Activated naive CD8-positive, alpha-beta T cell treated with anti-CD3 and anti-CD28 coated beads for 36 hours (primary cell): ENCODE results near the gene PGR. TPM values are rescaled to one million over a fixed set of nuclear protein-coding genes. Genes with fewer than 3 reads are reported as not detected.

ENCODE experiments used
- DNase-seq: peaks from one replicate; pipeline ENCODE4 v3.0.0; 2021
- H3K27ac Mint-ChIP-seq: one replicate; pipeline ENCODE4 v1.8.0; 2022; ENCODE audit warnings: mild to moderate bottlenecking, moderate library complexity, mixed read lengths
- H3K27me3 Mint-ChIP-seq: one replicate; pipeline ENCODE4 v1.8.0; 2022; ENCODE audit warnings: mild to moderate bottlenecking, mixed read lengths
- H3K36me3 Mint-ChIP-seq: one replicate; pipeline ENCODE4 v1.8.0; 2021; ENCODE audit warnings: mild to moderate bottlenecking, mixed read lengths
- H3K4me1 Mint-ChIP-seq: one replicate; pipeline ENCODE4 v1.8.0; 2021; ENCODE audit warnings: mixed read lengths
- H3K4me3 Mint-ChIP-seq: one replicate; pipeline ENCODE4 v1.8.0; 2022; ENCODE audit warnings: mild to moderate bottlenecking, moderate library complexity, mixed read lengths
- H3K9me3 Mint-ChIP-seq: one replicate; pipeline ENCODE4 v1.8.0; 2022; ENCODE audit warnings: mixed read lengths
- total RNA-seq, 2 experiments: library from RNA; stranded (reverse); gene quantifications; one replicate each; pipeline ENCODE4 v1.2.3, GENCODE V29; 2021

The PGR gene
- total RNA-seq, 2 experiments from 2014 or later = not detected

- Mint-ChIP-seq H3K27ac (no peak overlapping the region), H3K4me1 (no peaks in the 10 kb centered on the region), H3K36me3 (no peaks in the 10 kb centered on the region), H3K4me3 (no peak overlapping the region), H3K27me3 (no peaks in the 10 kb centered on the region), H3K9me3 (peaks cover 5% of the 10 kb centered on the region)
- DNase-seq = no peak
Observed at GRCh38 chr11:101103433-101103832, 26.2 kb downstream of the PGR start.

DNA sequence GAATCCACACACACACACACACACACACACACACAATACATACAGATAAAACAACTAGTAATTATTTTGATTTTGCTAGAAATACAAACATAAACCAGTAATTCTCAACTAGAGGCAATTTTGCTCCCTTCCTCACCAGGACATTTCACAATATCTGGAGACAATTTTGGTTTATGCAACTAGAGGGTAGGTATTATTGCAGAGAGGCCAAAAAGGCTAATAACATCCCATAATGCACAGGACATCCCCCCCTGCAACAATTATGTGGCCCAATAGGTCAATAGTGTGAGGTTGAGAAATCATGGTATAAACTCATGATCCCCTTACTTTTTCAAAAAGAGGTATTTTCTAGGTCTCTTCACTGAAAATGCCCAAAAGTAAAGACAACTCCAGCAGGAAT, 29.0 kb downstream of the PGR start:
- Mint-ChIP-seq H3K9me3 (peaks cover 5% of the 10 kb centered on the region), H3K27ac (no peak overlapping the region), H3K4me1 (no peaks in the 10 kb centered on the region), H3K36me3 (no peaks in the 10 kb centered on the region), H3K4me3 (no peak overlapping the region), H3K27me3 (no peaks in the 10 kb centered on the region)
- no peak for DNase-seq

GRCh38 chr11:101096036-101096704, 33.4 kb downstream of the PGR start:
- H3K27ac Mint-ChIP-seq = no peak overlapping the region
- H3K9me3 Mint-ChIP-seq = peaks cover 5% of the 10 kb centered on the region
- no peaks in the 10 kb centered on the region for H3K27me3 Mint-ChIP-seq
- no peak for DNase-seq
- H3K4me1 Mint-ChIP-seq = no peaks in the 10 kb centered on the region
- no peak overlapping the region for H3K4me3 Mint-ChIP-seq
- no peaks in the 10 kb centered on the region for H3K36me3 Mint-ChIP-seq

GRCh38 chr11:101091781-101092180, 37.8 kb downstream of the PGR start:
- Mint-ChIP-seq H3K27ac (no peak overlapping the region), H3K9me3 (peaks cover 8% of the 10 kb centered on the region), H3K4me1 (no peaks in the 10 kb centered on the region), H3K4me3 (no peak overlapping the region), H3K27me3 (no peaks in the 10 kb centered on the region), H3K36me3 (no peaks in the 10 kb centered on the region)
- DNase-seq = no peak

GRCh38 chr11:101090679-101091270, 38.8 kb downstream of the PGR start:
- no peaks in the 10 kb centered on the region for H3K27me3 Mint-ChIP-seq

DNA sequence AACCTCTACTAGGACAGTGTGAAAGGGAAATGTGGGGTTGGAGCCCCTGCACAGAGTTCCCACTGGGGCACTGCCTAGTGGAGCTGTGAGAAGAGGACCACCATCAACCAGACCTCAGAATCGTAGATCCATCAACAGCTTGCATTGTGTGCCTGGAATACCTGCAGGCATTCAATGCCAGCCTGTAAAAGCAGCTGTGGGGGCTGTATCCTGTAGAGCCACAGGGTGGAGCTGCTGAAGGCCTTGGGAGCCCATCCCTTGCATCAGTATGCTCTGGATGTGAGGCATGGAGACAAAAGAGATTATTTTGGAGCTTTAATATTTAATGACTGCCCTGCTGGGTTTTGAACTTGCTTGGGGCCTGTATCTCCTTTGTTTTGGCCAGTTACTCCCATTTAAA, 46.3 kb downstream of the PGR start:
- no peak overlapping the region for H3K4me3 Mint-ChIP-seq
- H3K4me1 Mint-ChIP-seq = no peaks in the 10 kb centered on the region
- H3K27ac Mint-ChIP-seq = no peak overlapping the region
- no peaks in the 10 kb centered on the region for H3K27me3 Mint-ChIP-seq
- no peaks in the 10 kb centered on the region for H3K36me3 Mint-ChIP-seq
- peaks cover 13% of the 10 kb centered on the region for H3K9me3 Mint-ChIP-seq
- DNase-seq = no peak

More at GRCh38 chr11:101090679-101091270, 38.8 kb downstream of the PGR start:
- Mint-ChIP-seq H3K4me3 (no peak overlapping the region), H3K4me1 (no peaks in the 10 kb centered on the region), H3K9me3 (peaks cover 11% of the 10 kb centered on the region), H3K36me3 (no peaks in the 10 kb centered on the region), H3K27ac (no peak overlapping the region)
- DNase-seq = no peak

DNA sequence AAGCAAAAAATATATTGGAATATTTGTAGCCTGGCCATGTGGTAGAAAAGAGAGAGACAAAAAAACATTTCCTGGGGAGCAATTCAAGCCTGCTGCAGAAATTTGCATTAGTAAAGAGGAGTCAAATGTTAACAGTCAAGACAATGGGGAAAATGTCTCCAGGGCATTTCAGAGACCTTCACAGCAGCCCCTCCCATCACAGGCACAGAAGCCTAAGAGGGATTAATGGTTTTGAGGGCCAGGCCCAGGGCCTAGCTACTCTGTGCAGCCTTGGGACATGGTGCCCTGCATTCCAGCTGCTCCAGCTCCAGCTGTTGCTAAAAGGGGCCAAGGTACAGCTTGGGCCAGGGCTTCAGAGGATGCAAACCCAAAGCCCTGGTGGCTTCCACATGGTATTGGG, 46.8 kb downstream of the PGR start:
- Mint-ChIP-seq H3K4me3 (no peak overlapping the region), H3K36me3 (no peaks in the 10 kb centered on the region), H3K27me3 (no peaks in the 10 kb centered on the region), H3K4me1 (no peaks in the 10 kb centered on the region), H3K27ac (no peak overlapping the region), H3K9me3 (peaks cover 13% of the 10 kb centered on the region)
- no peak for DNase-seq

DNA sequence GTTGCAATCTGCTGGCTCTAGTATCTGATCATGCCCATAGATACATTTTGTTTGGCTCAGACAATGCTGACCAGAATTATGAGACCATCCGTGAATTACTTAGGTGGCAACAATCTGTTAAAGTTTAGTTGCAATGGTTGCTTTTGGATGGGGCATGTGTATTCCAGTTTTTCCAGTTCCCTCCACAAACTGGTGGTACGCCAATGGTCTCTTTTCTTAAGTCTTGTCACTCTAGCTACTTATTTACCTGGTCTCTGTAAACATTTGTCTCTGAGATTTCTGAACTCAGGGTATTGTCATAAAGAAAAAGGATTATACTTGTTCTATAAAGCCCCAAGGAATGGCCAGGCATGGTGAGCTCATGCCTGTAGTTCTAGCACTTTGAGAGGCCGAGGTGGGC, 65.9 kb downstream of the PGR start:
- no peak for DNase-seq
- no peak overlapping the region for H3K4me3 Mint-ChIP-seq
- no peak overlapping the region for H3K27ac Mint-ChIP-seq
- no peaks in the 10 kb centered on the region for H3K27me3 Mint-ChIP-seq
- no peaks in the 10 kb centered on the region for H3K36me3 Mint-ChIP-seq
- H3K4me1 Mint-ChIP-seq = no peaks in the 10 kb centered on the region
- H3K9me3 Mint-ChIP-seq = no peaks in the 10 kb centered on the region

DNA sequence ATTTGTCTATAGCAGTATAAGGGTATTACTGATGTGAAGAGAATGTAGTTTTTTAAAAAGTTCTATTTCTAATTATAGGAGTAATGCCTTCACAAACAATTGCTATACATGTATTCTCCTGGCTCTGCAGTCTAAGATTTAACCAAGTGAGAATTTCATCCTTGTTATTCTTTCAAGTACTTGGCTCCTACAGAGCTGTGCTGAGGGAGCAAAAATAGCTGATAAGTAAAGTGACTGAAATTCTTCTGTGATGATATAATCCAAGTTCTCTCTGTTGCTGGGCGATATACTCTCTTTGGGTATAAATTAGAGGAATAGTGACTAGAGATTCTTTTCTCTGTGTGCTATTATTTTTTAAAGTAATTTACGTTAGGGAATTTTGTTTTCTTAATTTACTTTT, 68.0 kb downstream of the PGR start:
- Mint-ChIP-seq H3K4me3 (no peak overlapping the region), H3K9me3 (peaks cover 2% of the 10 kb centered on the region), H3K27me3 (no peaks in the 10 kb centered on the region), H3K27ac (no peak overlapping the region), H3K4me1 (no peaks in the 10 kb centered on the region), H3K36me3 (no peaks in the 10 kb centered on the region)
- no peak for DNase-seq

DNA sequence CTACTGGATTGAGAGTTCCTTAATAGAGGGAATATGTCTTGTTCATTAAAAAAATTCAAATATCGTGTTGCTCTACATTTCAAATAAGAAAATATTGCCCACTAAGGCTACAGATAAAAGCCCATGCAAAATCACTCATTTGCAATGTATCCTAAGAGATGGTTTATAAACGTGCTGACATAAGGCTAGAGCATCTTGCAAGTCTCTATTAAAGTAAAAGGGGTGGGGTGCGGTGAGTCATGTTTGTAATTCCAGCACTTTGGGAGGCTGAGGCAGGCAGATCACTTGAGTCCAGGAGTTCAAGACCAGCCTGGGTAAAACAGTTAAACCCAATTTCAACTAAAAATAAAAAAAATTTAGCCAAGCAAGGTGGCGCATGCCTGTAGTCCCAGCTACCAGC, 70.3 kb downstream of the PGR start:
- no peaks in the 10 kb centered on the region for H3K4me1 Mint-ChIP-seq
- H3K4me3 Mint-ChIP-seq = no peak overlapping the region
- peaks cover 2% of the 10 kb centered on the region for H3K9me3 Mint-ChIP-seq
- H3K27me3 Mint-ChIP-seq = no peaks in the 10 kb centered on the region
- no peaks in the 10 kb centered on the region for H3K36me3 Mint-ChIP-seq
- no peak for DNase-seq
- no peak overlapping the region for H3K27ac Mint-ChIP-seq

DNA sequence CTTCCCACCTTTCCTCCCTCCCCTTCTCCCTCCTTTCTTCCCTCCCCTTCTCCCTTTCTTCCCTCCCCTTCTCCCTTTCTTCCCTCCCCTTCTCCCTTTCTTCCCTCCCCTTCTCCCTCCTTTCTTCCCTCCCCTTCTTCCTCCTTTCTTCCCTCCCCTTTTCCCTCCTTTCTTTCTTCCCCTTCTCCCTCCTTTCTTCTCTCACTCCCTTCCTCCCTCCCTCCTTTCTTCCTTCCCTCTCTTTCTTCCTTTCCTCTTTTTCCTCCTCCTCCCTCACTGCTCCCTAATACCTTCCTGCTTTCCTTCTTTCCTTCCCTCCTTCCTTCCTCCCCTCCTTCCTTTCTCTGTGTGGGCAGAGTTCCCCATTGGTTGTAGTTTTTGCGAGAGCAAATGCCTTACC, 76.1 kb downstream of the PGR start:
- DNase-seq = no peak
- Mint-ChIP-seq H3K4me1 (no peaks in the 10 kb centered on the region), H3K27ac (no peak overlapping the region), H3K27me3 (no peaks in the 10 kb centered on the region), H3K9me3 (peaks cover 2% of the 10 kb centered on the region), H3K4me3 (no peak overlapping the region), H3K36me3 (no peaks in the 10 kb centered on the region)

- Mint-ChIP-seq H3K27me3 (no peaks in the 10 kb centered on the region), H3K27ac (no peak overlapping the region), H3K9me3 (no peaks in the 10 kb centered on the region), H3K4me3 (no peak overlapping the region), H3K4me1 (no peaks in the 10 kb centered on the region), H3K36me3 (no peaks in the 10 kb centered on the region)
- no peak for DNase-seq
Observed at GRCh38 chr11:101051677-101052076, 77.9 kb downstream of the PGR start.

GRCh38 chr11:101049813-101050212, 79.8 kb downstream of the PGR start:
- no peaks in the 10 kb centered on the region for H3K36me3 Mint-ChIP-seq
- H3K4me3 Mint-ChIP-seq = no peak overlapping the region
- no peaks in the 10 kb centered on the region for H3K4me1 Mint-ChIP-seq
- no peak overlapping the region for H3K27ac Mint-ChIP-seq
- H3K9me3 Mint-ChIP-seq = no peaks in the 10 kb centered on the region
- no peaks in the 10 kb centered on the region for H3K27me3 Mint-ChIP-seq
- DNase-seq = no peak

DNA sequence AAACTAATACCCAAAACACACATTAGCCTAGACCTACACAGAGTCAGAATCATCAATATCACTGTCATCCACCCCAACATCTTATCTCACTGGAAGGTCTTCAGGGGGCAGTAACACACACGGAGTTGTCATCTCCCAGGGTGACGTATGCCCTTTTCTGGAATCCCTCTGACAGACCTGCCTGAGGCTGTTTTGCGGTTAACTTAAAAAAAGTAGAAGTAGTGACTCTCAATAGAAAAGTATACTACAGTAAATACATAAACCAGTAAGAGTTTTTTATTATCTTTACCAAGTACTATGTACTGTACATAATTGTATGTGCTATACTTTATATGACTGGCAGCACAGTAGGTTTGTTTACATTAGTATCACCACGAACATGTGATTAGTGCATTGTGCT, 80.5 kb downstream of the PGR start:
- no peaks in the 10 kb centered on the region for H3K9me3 Mint-ChIP-seq
- H3K4me1 Mint-ChIP-seq = no peaks in the 10 kb centered on the region
- H3K27me3 Mint-ChIP-seq = no peaks in the 10 kb centered on the region
- no peaks in the 10 kb centered on the region for H3K36me3 Mint-ChIP-seq
- DNase-seq = no peak
- H3K4me3 Mint-ChIP-seq = no peak overlapping the region
- H3K27ac Mint-ChIP-seq = no peak overlapping the region

DNA sequence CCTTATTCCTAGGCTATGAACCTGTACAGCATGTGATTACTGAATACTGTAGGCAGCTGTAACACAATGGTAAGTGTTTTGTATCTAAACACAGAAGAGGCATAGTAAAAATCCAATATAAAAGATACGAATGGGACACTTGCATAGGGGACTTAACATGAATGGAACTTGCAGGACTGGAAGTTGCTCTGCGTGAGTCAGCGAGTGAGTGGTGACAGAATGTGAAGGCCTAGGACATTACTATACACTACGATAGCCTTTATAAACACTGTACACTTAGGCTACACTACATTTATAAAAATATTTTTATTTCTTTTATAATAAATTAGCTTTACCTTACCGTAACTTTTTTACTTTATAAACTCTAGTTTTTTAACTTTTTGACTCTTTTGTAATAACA, 81.1 kb downstream of the PGR start:
- no peak overlapping the region for H3K4me3 Mint-ChIP-seq
- no peaks in the 10 kb centered on the region for H3K4me1 Mint-ChIP-seq
- H3K36me3 Mint-ChIP-seq = no peaks in the 10 kb centered on the region
- no peaks in the 10 kb centered on the region for H3K27me3 Mint-ChIP-seq
- no peaks in the 10 kb centered on the region for H3K9me3 Mint-ChIP-seq
- no peak for DNase-seq
- no peak overlapping the region for H3K27ac Mint-ChIP-seq

DNA sequence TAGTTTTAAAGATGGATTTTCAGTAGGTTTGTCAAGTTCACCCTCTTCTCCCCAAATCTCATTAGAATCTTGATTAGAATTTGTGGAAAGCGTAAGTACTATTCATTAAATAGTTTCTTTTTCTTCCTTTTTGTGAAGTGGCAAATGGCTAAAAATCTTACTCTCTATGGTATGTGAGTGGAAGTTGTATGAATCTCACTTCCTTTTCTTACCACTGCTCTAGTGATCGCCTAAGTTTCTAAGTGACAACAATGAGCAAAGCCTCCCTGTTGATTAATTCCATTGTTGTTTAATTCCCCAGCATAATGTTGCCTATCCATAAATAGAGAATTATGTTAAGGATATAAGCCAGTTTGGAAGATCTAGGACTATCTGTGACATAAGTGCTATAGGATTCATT, 82.7 kb downstream of the PGR start:
- no peaks in the 10 kb centered on the region for H3K4me1 Mint-ChIP-seq
- H3K4me3 Mint-ChIP-seq = no peak overlapping the region
- H3K27me3 Mint-ChIP-seq = no peaks in the 10 kb centered on the region
- no peak overlapping the region for H3K27ac Mint-ChIP-seq
- no peaks in the 10 kb centered on the region for H3K9me3 Mint-ChIP-seq
- no peak for DNase-seq
- H3K36me3 Mint-ChIP-seq = no peaks in the 10 kb centered on the region
